GM12801 (cell line): ENCODE measurements around the gene SCUBE2.

Experiments
- CTCF ChIP-seq: IDR thresholded peaks from one replicate; pipeline ENCODE4 v1.5.1; 2011; ENCODE audit warnings: control low read depth; ENCODE audit not compliant: insufficient read length; ENCODE audit errors: extremely low read depth

The SCUBE2 gene

DNA sequence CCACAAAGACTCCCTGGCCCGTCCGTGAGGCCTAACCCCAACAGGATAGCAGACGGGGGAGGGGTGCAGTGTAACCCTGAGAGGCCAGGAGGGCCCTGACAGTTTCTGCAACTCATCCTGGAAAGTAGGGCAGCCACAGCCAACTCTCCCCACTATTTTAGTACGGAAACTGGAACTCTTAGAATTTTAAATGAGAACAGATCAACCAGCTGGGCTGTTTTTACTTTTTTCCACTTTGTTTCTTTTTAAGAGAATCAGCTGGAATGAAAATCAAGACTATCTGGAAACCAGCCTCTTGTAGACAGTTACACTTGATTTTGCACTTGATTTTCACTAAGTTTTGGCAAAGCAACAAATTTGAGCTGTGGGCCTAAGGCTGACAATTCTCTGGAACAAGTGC lies 44.9 kb downstream of the SCUBE2 start:
- no peak for TF ChIP-seq CTCF

DNA sequence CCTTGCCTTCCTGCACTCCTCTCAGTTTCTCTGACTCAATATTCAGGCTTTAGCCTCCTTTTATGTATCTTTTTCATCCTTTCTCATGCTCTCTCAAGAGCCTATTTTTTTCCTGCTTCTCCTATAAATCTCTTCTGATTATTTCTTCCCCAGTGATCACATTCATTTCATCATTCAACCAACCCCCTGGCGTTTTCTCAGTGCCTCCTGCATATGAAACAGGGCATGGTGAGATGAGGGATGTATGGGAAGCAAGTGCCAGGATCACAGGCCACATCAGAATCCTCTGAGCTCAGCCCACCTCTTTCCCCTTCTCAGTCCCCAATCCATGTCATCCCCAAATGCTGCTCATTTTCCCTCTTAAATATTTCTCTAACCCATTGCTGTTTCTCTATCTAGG lies 48.9 kb downstream of the SCUBE2 start:
- no peak for TF ChIP-seq CTCF

- no peak for TF ChIP-seq CTCF
Observed at GRCh38 chr11:9041747-9042146, 49.7 kb downstream of the SCUBE2 start.

GRCh38 chr11:9040410-9040809 lies 51.0 kb downstream of the SCUBE2 start:
- TF ChIP-seq CTCF, result no peak

DNA sequence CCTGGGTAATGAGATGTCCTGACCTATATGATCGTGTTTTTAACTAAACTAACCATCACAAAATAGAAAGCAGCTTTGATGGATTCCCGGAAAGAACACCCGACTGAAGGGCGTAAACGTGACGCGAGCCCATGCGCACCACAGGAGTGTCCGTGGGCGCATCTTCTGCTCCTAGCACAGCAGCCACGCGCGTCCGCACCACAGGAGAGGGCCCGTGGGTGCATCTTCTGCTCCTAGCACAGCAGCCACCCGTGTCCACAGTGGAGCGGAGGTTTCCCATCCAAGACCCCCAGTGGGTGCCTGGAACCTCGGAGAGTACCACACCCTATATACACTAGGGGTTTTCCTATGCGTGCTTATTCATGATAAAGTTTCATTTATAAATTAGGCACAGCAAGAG lies 51.5 kb downstream of the SCUBE2 start:
- no peak for TF ChIP-seq CTCF

GRCh38 chr11:9039198-9039597 lies 52.2 kb downstream of the SCUBE2 start:
- no peak for TF ChIP-seq CTCF

GRCh38 chr11:9038541-9038940 lies 52.9 kb downstream of the SCUBE2 start:
- no peak for TF ChIP-seq CTCF

GRCh38 chr11:9037963-9038362 lies 53.4 kb downstream of the SCUBE2 start:
- TF ChIP-seq CTCF, result no peak
